LNCaP clone FGC (cell line): Measurements from ENCODE around the gene FBXW9.
"Not testable (repeated sequence)": the region's sequence is repeated elsewhere in the genome, so short reads cannot be mapped to it uniquely, and the experiment has no call there.

Experiments used
- DNase-seq: peaks from one replicate; pipeline ENCODE4 v3.0.0-alpha.2; 2011; ENCODE audit warnings: low read depth
- H3K4me3 ChIP-seq: 2 replicates; pipeline ENCODE4 v1.5.1; 2011; ENCODE audit warnings: mild to moderate bottlenecking, low read depth, low read length, control low read depth
- CTCF ChIP-seq: IDR thresholded peaks from 2 replicates; pipeline ENCODE4 v1.5.1; 2012; ENCODE audit warnings: mild to moderate bottlenecking; ENCODE audit not compliant: control insufficient read depth, insufficient read depth; ENCODE audit errors: extremely low read depth

The FBXW9 gene

GRCh38 chr19:12701596-12702282 is 5.3 kb upstream of the FBXW9 start:
- H3K4me3 ChIP-seq: no peak overlapping the region
- DNase-seq: no peak
- no peak for TF ChIP-seq CTCF

- no peak for DNase-seq
- TF ChIP-seq CTCF: no peak
- no peak overlapping the region for H3K4me3 ChIP-seq
These were observed 1.7 kb upstream of the FBXW9 start for GRCh38 chr19:12698138-12698537.

GRCh38 chr19:12697425-12697824 is 994 bp upstream of the FBXW9 start:
- peak overlapping the region; percentile 97 for H3K4me3 ChIP-seq
- DNase-seq: not testable (repeated sequence)

- DNase-seq: no peak
- peak overlapping the region; percentile 97 for H3K4me3 ChIP-seq
- TF ChIP-seq CTCF: no peak
These were observed 450 bp downstream of the FBXW9 start for GRCh38 chr19:12695997-12696365.

- no peak for DNase-seq
- H3K4me3 ChIP-seq: peak overlapping the region; percentile 97
- no peak for TF ChIP-seq CTCF
These were observed 917 bp downstream of the FBXW9 start for GRCh38 chr19:12695514-12695913.

GRCh38 chr19:12695096-12695495 is 1.3 kb downstream of the FBXW9 start:
- DNase-seq: no peak
- H3K4me3 ChIP-seq: peak overlapping the region; percentile 97
- TF ChIP-seq CTCF: no peak

- no peak overlapping the region for H3K4me3 ChIP-seq
- no peak for TF ChIP-seq CTCF
These were observed 1.8 kb downstream of the FBXW9 start for GRCh38 chr19:12694641-12695040.

More at GRCh38 chr19:12694641-12695040, 1.8 kb downstream of the FBXW9 start:
- DNase-seq: no peak
